NCI-H1092 treated with DMSO at 0.1 percent for 48 hours (cell line): ENCODE measurements around the gene ACAD10.
"Not testable (repeated sequence)": the region's sequence is repeated elsewhere in the genome, so short reads cannot be mapped to it uniquely, and the experiment has no call there.

ENCODE experiments used
- DNase-seq: peaks from one replicate; lab custom pipeline; 2025; lab: John Stamatoyannopoulos, UW

ACAD10 gene

DNA sequence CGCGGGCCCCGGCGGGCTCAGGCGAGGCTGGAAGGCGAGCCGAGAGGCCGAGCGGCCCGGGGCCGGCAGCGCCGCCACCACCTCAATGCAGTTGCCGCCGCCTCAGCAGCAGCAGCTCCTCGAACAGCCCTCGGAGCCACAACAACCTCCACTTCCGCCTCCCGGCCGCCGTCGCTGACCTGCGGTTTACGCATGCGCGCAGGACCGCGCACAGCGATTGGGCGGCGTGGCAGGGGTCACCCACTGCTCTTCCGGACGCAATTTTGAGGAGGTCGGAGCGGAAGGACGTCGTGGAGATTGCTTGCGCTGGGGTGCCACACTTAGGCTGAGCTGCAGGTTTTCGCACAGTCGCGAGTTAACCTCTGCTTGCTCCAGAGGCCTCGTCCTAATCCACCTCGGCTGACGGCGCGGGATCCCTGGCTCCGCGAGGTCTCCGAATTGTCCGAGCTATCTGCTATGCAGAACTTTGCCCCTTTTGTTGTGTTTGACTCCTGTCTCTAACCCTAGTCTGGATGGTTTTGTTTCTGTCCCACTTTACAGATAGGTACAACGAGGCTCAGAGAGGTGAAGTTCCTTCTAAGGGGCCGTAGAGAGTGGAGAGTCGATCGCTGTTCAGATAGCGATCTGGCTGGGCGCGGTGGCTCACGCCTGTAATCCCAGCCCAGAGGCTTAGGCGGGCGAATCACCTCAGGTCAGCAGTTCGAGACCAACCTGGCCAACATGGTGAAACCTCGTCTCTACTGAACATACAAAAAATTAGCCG lies at the start of gene ACAD10, which contains the start of gene BRAP:
Gene ACAD10, plus strand, starts transcription at position 243 of the 763 bp plus-strand sequence. CDS start 6,657 bp downstream, outside the sequence.
Gene BRAP, minus strand, starts transcription at position 146 of the 763 bp plus-strand sequence. CDS start 164 bp downstream, outside the sequence.
- DNase-seq = peak; percentile 85

DNA sequence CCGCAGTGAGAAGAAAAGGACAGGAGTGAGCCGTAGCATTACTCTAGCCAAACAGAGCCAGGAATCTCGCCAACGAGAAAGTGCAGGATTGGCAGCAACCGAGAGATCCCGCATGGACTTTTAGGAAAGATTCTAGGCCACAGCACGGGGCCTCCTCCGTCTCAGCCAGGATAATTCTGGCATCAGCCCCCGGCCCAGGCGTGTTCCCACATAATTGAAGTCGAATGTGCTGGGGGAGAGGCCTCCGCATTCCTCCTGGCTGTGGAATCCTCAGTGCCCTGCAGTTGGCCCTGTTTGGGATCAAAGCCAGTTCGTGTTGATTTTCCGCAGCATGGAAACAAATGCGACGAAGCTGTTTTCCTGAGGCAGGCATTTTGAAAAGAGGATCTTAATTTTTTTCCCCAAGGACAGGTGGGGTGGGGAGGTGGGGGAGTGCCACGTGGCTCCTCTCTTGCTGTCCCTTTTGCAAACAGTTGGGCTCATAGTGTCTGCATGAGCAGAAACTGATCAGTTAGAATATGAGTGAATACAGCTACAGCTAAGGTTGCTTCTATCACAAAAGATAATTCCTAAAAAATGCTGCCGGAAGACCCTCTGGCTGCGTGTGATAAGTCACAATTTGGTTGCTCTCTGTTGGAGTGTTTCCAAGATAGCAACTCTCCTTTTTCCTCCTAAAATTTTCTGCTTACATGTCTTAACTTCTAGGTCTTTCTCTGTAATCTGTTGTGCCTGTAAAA lies 49.5 kb upstream of the ACAD10 start:
- peak; percentile 2 for DNase-seq

DNA sequence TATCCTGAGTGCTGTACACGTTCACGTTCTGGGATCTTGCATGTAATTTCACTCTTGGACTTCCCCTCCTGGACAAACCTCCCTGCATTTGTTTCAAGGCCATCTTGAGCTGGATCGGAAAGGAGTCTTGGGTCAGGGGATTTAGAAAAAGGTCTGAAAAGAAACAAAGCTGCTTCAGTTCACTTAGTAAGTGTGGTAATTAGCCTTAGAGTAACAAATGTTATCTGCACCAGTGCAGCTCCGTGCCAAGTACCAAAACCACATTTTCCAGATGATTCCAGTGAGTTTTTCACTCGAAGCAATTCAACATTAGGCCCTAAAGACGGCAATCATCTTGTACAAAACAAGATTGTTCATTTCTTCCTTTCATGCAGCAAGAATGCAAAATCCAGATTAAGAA lies 47.3 kb upstream of the ACAD10 start:
- no peak for DNase-seq

DNA sequence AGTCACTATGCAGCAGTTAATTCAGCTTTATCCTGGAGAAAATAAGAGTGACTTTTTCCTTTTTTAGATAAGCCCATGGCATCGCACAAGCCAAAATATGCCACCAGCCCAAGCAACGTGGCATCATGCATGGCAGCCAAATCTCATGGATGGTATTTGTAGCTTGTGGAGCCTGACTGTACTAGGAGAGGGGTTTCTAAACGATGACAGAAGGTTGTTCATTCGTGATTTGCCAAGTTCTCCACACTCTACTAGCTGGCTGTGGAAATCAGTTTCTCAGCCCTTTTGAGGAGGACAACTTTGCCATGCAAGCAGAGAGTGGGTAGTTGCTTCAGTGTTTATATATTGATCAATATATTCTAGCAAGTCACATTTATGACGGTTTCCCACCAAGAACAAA lies 45.3 kb upstream of the ACAD10 start:
- DNase-seq = no peak

DNA sequence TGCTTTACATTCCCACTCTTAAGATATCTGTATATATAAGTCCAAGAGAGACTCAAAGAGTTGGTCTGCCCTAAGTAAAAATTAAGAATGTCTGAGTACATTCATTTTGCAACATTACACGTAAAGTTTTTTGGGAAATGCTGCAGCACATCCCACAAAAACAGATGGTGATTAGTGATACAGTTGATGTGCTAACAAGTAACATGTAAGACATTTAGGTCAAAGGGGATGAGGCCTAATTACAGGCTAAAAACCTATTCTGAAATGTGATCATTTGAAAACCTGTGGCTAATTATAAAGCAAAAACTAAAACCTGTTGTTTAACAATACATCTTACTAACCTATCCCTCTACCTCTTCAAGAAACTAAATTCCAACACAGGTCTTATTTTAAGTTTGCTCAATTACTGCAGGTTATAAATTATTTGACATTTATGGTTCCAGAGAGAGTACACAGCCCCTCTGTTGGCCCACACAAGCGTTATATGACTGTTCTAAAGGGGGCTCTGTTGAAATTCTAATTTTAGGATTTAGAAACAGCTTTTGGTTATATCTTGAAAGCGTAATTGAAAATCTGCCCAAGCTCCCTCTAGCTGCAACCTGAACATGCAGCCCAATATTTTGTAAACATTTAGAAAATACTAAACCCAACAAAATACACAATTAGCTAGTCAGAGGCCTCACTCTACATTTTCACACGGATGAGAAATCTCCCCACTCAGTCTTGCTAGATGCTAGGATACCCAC lies 43.0 kb upstream of the ACAD10 start:
- no peak for DNase-seq

DNA sequence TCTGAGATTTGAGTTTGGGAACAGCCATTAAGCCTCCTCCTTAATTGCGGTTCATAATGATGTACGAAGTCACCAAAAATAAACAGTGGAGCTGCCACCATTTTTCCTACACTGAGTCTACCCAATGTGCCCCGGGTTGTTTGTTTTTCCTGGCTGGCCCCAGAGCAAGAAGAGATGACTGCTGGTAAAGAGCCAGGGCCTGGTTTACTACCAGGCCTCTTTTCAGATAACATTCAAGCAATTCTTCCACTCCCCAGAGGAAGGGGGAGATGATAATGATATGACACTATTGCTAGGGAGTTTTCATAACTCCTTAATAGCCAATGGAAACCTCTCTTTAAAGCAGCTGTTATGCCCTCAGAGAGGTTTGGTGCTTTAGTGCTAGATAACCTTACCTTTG lies 42.4 kb upstream of the ACAD10 start:
- DNase-seq = peak; percentile 1

DNA sequence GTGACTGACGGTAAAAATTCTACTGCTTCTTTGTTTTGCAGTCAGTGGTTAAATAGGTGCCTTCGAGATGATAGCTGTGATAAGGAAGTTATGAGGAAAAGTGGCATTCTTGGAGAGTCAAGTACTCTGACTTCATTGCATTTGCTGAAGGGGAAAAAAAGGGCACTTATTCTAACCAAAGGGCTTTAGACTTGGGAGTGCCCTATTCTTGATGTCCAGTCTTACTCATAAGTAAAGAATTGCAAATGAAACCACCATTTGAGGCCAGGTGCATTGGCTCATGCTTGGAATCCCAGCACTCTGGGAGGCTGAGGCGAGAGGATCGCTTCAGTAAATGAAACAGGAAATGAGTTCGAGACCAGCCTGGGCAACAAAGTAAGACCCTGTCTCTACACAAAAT lies 40.4 kb upstream of the ACAD10 start:
- no peak for DNase-seq

DNA sequence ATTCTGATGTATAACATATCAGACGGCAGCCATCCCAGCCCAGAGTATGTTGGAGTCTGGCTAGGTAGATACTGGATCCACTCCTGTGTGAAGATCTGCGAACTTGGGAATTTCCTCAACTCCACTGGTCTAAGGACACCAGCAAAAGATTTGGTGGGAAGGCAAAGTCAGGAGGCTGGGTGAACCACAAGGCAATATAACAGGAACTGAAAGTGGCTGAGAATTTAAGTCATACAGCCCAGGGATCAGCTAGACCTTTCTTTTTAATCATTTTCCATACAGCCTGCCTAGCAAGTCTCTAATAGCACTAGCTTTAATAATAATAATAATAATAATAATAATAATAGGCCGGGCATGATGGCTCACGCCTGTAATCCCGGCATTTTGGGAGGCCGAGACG lies 34.9 kb upstream of the ACAD10 start:
- no peak for DNase-seq

DNA sequence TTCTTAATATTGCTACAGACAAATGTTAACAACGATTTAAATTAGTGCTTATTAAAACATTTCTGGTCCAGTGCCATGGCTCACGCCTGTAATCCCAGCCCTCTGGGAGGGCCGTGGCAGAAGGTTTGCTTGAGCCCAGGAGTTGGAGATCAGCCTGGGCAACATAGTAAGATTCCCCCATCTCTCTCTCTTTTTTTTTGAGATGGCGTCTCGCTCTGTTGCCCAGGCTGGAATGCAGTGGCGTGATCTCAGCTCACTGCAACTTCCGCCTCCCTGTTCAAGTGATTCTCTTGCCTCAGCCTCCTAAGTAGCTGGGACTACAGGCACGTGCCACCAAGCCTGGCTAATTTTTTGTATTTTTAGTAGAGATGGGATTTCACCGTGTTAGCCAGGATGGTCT lies 33.3 kb upstream of the ACAD10 start:
- DNase-seq = not testable (repeated sequence)

DNA sequence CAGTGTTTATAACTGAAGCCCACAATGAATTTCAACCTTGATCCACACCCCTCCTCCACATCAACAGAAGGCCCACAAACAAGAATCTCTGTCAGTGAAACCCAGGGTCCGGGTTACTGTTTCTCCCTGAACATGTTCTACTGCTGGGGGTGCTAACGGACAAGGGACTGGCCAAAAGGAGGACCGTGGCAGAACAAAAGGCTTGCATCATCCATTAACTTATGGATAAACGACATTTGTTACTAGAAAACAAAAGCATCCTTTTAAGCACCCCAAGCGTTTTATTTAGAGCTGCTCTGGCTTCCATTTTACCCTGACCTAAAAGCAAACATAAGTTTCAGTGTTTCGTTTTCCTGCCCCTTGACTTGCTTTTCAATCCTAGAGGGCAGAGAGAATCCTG lies 32.3 kb upstream of the ACAD10 start:
- DNase-seq = no peak

DNA sequence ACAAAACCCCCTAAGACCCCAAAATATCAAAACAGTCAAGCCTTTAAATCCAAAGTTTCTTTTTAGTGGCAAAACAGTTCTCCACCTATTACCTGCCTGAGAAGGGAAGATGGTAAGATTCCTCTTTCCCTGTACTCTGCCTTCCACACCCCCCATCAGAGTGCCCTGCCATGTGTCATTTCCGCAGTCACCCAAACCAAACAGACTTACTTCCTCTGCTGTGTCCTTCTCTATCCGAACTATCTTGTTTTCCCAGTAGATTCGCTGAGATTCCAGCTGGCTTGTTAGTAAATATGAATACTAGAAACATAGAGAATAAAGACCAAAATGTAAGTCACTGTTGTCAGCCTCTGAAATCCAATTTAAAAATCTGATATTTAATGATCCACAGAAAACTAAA lies 30.5 kb upstream of the ACAD10 start:
- no peak for DNase-seq

DNA sequence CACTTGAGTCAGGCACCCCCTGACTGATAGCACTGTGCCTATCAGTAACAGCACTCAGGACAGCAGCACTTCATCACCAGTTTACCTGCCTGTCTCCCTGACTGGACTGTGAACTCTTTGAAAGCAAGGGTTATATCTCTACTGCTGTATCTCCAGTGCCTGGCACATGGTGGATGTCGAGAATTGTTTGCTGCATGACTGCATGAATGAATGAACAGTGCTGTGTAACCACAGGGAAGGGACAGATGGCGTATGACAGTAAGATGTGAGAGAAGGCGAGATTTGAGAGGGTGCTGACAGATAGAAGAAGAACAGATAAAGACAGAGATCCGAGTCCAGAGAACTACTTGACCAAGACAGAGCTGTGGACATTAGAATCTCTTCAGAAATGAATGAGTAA lies 29.8 kb upstream of the ACAD10 start:
- DNase-seq = no peak

DNA sequence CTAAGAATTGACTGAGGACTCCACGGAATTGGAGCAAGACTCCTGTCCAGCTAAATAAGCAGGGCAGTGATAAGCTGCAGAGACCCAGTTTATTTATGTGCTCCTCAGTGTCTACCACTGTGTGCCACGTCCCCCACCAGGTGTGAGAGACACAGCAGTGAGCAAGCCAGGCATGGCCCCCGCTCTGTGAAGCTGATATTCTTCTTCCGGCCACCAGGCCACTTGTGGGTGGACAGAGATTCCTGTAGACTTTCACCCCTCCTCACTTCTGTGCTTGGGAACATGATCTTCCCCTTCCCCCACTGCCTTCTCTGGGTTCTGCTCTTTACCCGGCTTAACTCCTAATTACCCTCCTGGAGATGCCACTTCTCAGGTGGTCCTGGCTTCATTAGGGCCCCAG lies 21.4 kb upstream of the ACAD10 start:
- no peak for DNase-seq

DNA sequence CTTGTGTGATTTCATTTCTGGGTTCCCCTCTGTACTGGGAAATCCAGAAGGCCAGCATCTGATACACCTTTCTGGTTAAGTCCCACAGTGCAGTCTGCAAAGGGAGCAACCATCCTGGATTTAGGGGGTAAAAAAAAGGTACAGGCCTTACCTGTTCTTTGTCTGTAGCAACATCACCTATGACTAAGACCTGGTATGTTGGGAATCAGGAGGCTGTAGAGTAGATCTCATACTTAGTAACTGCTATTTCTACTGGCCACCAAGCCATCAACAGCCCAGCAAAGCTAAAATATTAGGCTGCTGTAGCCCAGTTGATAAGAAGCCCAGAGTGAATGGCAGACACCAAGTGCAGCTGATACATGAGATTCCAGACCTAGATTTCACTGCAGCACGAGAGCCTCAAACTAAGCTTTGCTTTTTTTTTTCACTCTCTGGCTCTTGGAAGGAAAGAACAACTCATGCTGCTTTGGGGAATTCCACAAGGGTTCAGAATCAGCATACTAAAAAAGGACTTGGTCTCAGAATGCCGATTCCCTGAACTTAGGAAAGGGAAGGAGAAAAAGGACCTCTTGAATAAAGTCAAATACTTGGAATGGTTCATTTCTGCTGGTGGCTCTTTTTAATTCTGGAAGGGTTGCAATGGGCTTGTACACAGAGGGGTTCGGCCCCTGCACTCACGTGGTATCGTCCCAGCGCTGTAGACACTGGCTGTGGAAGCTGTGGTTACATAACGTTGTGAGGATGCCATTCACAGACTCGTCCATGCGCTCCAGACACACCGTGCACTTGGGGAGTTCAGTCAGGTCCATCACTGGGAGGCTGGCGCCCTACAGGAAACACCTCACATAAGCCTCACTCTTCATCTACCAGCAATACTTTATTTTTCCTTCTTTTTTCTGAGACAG lies 20.6 kb upstream of the ACAD10 start:
- DNase-seq = no peak

DNA sequence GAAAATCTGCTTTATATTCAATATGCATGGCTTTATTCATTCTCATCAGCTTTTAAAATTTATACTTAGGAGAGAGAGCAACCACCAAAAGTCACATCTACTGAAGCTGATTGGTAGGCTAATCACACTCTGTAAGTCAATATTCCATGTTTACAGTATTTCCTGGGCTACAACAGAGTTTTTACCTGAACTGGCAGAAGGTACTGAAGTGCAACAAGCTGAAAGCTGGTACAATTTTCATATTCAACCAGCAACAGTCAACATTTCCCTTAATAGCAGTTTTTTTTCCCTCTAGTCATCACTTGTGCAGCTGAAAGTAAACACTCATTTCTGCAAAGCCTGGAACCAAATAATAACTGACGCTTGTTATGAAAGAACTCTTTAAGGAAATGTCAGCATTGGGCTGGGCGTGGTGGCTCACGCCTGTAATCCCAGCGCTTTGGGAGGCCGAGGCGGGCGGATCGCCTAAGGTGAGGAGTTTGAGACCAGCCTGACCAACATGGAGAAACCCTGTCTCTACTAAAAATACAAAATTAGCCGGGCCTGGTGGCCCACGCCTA lies 13.0 kb upstream of the ACAD10 start:
- no peak for DNase-seq

DNA sequence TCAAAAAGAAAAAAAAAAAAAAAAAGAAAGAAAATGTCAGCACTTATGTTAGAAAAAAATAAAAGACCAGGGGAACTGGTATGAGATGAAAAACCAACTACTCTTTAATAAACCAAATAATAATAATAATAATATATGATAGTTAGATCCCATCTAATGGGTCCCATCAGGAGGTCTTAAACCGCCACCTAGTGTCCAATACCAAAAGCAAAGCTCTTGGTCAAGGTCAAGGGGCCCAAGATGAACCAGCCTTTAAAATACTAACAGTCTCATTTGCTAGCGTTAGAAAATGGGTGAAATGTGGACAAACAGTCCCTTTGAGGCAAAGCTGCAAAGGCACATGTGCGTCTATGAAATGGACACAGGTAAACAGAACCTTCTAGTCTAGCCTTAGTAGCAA lies 12.3 kb upstream of the ACAD10 start:
- no peak for DNase-seq

DNA sequence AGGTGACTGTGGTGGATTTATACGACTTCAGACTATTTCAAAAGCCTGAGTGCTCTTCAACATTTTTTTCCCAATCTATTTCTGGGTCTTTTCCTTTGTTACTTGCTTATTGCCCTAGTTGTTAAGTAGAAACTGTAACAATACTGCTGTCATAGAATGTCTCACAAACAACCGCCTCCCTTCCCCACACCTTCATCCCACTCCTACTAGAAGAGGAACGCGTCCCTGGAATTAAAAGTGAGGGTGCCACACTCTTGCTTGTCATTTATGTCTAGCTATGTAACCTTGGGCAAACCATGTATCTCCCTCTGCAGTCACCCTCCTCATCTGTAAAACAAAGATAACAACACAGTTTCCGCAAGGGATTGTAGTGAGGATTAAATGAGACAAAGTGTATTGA lies 8.7 kb upstream of the ACAD10 start:
- DNase-seq = no peak

DNA sequence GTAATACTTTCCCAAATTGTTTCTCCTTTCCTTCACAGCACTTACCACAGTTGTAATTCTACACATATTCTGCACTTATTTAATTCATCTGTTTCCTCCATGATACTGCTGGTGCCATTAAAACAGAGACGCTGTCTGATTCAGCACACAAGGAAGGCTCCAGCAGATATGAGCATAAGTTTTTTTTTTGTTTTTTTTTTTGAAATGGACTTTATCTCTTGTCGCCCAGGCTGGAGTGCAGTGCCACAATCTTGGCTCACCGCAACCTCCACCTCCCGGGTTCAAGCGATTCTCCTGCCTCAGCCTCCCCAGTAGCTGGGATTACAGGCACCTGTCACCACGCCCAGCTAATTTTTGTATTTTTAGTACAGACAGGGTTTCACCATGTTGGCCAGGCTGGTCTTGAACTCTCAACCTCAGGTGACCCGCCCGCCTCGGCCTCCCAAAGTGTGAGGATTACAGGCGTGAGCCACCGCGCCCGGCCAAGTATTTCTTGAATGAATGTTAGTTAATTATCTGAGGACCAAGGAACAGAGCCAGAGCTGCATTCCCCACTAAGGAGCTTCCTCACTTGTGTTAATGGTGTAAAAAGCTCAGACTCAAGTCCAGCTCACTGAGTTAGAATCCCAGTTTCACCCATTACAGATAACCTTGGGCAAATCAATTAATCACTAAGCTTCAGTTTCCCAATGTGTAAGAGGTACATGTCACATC lies 1.2 kb upstream of the ACAD10 start:
- DNase-seq = not testable (repeated sequence)

DNA sequence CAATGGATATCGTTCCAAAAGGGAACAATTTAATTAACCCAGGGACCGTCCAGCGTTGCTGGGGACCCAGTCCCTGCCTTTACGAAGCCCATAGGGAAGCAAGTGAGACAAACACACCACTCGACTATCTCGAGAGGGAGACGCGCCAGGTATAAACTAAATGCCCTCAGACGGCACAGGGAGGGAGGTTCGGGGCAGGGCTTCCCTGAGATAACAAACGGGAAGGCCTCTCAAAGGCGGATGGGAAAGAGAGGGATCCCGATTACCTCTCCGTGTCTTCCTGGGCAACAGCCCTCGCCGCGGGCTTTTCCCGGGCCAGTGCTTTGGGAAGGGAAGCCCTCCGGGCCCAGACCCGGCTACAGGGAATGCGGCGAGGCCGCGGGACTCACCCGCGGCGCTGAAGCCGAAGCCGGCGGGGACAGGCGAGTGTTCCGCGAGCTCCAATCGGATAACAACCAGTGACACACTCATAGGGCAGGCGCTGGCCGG lies 487 bp upstream of the ACAD10 start:
- DNase-seq = no peak

DNA sequence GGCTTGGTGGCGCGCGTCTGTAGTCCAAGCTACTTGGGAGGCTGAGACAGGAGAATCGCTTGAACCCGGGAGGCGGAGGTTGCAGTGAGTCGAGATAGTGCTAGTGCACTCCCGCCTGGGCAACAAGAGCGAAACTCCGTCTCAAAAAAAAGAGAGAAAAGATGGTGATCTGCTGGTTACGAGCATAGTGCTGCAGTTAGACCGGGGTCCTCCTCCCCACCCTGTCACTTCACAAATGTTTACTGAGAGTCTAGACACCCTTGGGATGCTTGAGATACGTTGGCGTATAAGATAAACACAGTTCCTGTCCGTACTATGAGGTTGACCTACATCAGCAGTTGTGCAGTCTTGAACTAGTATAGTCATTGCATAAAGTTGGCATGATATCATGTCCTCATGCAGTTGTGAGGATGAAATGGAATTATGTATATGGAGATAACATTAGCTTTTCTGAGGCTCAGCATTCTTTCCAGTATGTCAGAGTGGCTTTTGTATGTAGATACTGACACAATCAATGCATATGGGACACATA lies 787 bp downstream of the ACAD10 start:
- DNase-seq = no peak
